ENCODE data around the gene PACS2. TPM values are rescaled to one million over a fixed set of nuclear protein-coding genes. Genes with fewer than 3 reads are reported as not detected.

Gene PACS2
- total RNA-seq, 4 donors from 2014 or later, result 142 to 225 (median 183) TPM

GRCh38 chr14:105365101-105365500, 50.6 kb downstream of the PACS2 start:
- 75 to 93% methylated on average over 5 to 7 of the region's 11 CpGs for WGBS, 2 donors
- H3K4me3 ChIP-seq, result no peak overlapping the region

GRCh38 chr14:105365681-105366080, 51.1 kb downstream of the PACS2 start:
- Histone ChIP-seq H3K4me1 (peaks cover 0 to 15% (median 0%) of the 10 kb centered on the region in 4 donors), H3K27ac (no peak overlapping the region), H3K36me3 (peaks cover 0 to 56% (median 0%) of the 10 kb centered on the region in 3 donors), H3K4me3 (no peak overlapping the region), H3K9me3 (peaks cover 0 to 6% (median 0%) of the 10 kb centered on the region in 4 donors), H3K27me3 (no peaks in the 10 kb centered on the region)
- TF ChIP-seq CTCF (IDR thresholded peaks at IDR 0.05) (no peak), POLR2A (IDR thresholded peaks at IDR 0.05) (no peak), EP300 (IDR thresholded peaks at IDR 0.05) (no peak)
- WGBS, 2 donors, result 95% methylated on average over 12 of the region's 12 CpGs
- no peak for DNase-seq (ENCODE audit: low spot score in 2 of 2)

More at GRCh38 chr14:105365101-105365500, 50.6 kb downstream of the PACS2 start:
- Histone ChIP-seq H3K9me3 (peaks cover 0 to 6% (median 0%) of the 10 kb centered on the region in 4 donors), H3K27ac (no peak overlapping the region), H3K27me3 (no peaks in the 10 kb centered on the region), H3K4me1 (peaks cover 0 to 15% (median 0%) of the 10 kb centered on the region in 4 donors), H3K36me3 (peaks cover 0 to 57% (median 0%) of the 10 kb centered on the region in 3 donors)
- TF ChIP-seq CTCF (IDR thresholded peaks at IDR 0.05) (no peak), EP300 (IDR thresholded peaks at IDR 0.05) (no peak), POLR2A (IDR thresholded peaks at IDR 0.05) (no peak)
- no peak for DNase-seq (ENCODE audit: low spot score in 2 of 2)

GRCh38 chr14:105366386-105367074, 52.0 kb downstream of the PACS2 start:
- H3K27me3 ChIP-seq, result no peaks in the 10 kb centered on the region
- no peak for DNase-seq (ENCODE audit: low spot score in 2 of 2)
- WGBS, 2 donors, result 89 to 91% methylated on average over 22 of the region's 23 CpGs
- no peak for TF ChIP-seq POLR2A (IDR thresholded peaks at IDR 0.05)
- peaks cover 0 to 6% (median 0%) of the 10 kb centered on the region in 4 donors for H3K9me3 ChIP-seq
- H3K4me1 ChIP-seq, result peaks cover 0 to 15% (median 0%) of the 10 kb centered on the region in 4 donors
- H3K36me3 ChIP-seq, result peaks cover 0 to 54% (median 0%) of the 10 kb centered on the region in 3 donors
- no peak overlapping the region for H3K4me3 ChIP-seq
- H3K27ac ChIP-seq, result no peak overlapping the region

- WGBS, 2 donors, result 84 to 86% methylated on average over 26 to 34 of the region's 34 CpGs
- H3K9me3 ChIP-seq, result peaks cover 0 to 6% (median 0%) of the 10 kb centered on the region in 4 donors
- no peaks in the 10 kb centered on the region for H3K27me3 ChIP-seq
- TF ChIP-seq POLR2A (IDR thresholded peaks at IDR 0.05), result no peak
- no peak for TF ChIP-seq CTCF (IDR thresholded peaks at IDR 0.05)
- TF ChIP-seq EP300 (IDR thresholded peaks at IDR 0.05), result no peak
- H3K4me3 ChIP-seq, result no peak overlapping the region
- DNase-seq (ENCODE audit: low spot score in 2 of 2), result no peak
- H3K27ac ChIP-seq, result no peak overlapping the region
- H3K36me3 ChIP-seq, result peaks cover 0 to 57% (median 0%) of the 10 kb centered on the region in 3 donors
- H3K4me1 ChIP-seq, result peaks cover 0 to 15% (median 0%) of the 10 kb centered on the region in 4 donors
Measured at GRCh38 chr14:105367116-105368031, 52.8 kb downstream of the PACS2 start.

- H3K9me3 ChIP-seq, result peaks cover 0 to under 1% (median 0%) of the 10 kb centered on the region in 4 donors
- peaks cover 0 to 15% (median 0%) of the 10 kb centered on the region in 4 donors for H3K4me1 ChIP-seq
- WGBS, 2 donors, result 85 to 93% methylated on average over 9 to 17 of the region's 20 CpGs
- DNase-seq (ENCODE audit: low spot score in 2 of 2), result no peak
- H3K4me3 ChIP-seq, result no peak overlapping the region
- peaks cover 0 to 57% (median 0%) of the 10 kb centered on the region in 3 donors for H3K36me3 ChIP-seq
- H3K27ac ChIP-seq, result no peak overlapping the region
- TF ChIP-seq CTCF (IDR thresholded peaks at IDR 0.05), result no peak
- TF ChIP-seq EP300 (IDR thresholded peaks at IDR 0.05), result no peak
- no peak for TF ChIP-seq POLR2A (IDR thresholded peaks at IDR 0.05)
- H3K27me3 ChIP-seq, result no peaks in the 10 kb centered on the region
Measured at GRCh38 chr14:105368032-105368417, 53.5 kb downstream of the PACS2 start.
